NCI-H748 treated with DMSO at 0.1 percent for 48 hours (cell line): ENCODE data around the gene NLRX1.
"Not testable (repeated sequence)": the region's sequence is repeated elsewhere in the genome, so short reads cannot be mapped to it uniquely, and the experiment has no call there.

Source experiments
- DNase-seq: peaks from one replicate; lab custom pipeline; 2025; lab: John Stamatoyannopoulos, UW

Gene NLRX1

GRCh38 chr11:119154178-119154577 lies 14.3 kb upstream of the NLRX1 start:
- no peak for DNase-seq

DNA sequence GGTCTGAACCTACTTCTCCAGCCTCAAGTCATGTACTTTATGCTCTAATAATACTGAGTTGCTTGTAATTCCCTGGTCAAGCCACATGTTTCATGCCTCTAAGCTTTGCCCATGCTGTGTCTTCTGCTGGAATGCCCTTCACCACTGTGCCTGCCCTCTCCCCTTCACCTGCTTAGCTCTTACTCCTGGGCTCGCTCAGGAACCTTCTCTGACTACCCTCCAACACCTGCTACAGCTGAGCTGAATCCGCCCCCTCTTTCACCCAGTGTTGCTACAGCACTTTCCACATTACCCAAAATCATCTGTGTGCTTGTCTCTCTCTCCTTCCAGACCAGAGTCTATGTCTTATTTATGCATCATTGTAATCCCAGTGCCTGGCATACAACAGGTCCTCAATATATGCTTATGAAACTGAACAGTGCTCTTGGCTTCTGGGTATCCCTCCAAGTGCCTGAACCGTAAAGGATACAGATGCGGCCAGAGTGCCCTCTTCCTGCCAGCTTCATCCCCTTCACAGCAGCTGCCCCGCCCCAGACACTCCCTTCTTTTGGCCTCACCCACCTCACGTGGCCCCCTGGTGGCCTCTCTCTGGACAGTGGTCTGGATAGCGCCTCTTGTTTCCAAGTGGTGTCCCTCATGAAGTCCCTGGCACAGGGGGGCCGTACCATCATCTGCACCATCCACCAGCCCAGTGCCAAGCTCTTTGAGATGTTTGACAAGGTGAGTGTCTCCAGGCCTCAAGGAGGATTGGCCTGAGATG lies 12.6 kb upstream of the NLRX1 start:
- no peak for DNase-seq

DNA sequence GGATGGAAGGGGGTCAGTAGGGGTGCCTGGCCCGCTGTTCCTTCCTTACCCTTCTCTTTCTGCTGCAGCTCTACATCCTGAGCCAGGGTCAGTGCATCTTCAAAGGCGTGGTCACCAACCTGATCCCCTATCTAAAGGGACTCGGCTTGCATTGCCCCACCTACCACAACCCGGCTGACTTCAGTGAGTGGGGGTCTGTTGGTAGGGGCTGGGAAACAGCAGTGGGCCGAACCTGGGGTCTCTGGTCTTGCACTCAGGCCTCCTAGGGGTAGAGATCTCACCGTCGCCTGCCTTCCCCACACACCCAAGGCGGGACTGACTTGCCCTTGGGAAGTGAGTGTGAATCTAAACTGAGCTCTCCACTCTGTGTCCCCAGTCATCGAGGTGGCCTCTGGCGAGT lies 12.0 kb upstream of the NLRX1 start:
- DNase-seq = no peak

- DNase-seq = no peak
These were observed 11.5 kb upstream of the NLRX1 start for GRCh38 chr11:119157063-119157462.

DNA sequence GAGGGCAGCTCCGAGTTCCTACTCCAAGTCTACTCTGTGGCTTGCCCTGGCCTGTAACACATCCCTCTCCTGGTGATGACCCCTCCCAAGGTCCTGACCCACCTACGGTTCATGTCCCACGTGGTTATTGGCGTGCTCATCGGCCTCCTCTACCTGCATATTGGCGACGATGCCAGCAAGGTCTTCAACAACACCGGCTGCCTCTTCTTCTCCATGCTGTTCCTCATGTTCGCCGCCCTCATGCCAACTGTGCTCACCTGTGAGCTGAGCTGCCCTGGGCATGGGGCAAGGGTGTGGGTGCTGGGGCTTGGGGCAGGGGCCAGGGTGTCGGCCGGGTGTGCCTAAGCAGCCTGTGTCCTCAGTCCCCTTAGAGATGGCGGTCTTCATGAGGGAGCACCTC lies 10.1 kb upstream of the NLRX1 start:
- no peak for DNase-seq

- no peak for DNase-seq
These were observed 8.4 kb upstream of the NLRX1 start for GRCh38 chr11:119160151-119160550.

GRCh38 chr11:119161871-119162270 lies 6.7 kb upstream of the NLRX1 start:
- DNase-seq = no peak

DNA sequence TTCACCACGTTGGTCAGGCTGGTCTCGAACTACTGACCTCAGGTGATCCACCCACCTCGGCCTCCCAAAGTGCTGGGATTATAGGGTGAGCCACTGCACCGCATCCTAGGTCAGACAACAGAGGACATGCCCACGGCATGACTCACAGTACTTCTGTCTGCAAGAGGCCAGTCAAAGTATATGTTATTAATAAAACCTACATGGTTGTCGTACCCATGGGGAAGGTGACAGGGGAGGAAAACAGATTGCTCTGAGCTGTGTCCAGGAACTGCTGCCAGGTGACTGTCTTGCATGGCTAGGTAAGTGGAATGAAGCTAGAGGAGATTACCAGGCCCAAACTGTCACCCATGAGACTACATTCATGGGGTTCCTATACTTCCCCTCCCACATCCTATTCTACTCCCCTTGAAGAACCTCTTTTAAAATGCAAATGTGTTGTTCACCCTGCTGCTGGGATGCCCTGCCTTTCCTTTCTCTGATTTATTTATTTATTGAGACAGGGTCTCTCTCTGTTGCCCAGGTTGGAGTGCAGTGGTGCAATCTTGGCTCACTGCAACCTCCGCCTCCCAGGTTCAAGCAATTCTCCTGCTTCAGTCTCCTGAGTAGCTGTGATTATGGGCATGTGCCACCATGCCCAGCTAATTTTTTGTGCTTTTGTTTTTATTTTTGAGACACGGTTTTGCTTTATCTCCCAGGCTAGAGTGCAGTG lies 2.0 kb upstream of the NLRX1 start:
- no peak for DNase-seq

- not testable (repeated sequence) for DNase-seq
These were observed 1.5 kb upstream of the NLRX1 start for GRCh38 chr11:119167077-119167458.

DNA sequence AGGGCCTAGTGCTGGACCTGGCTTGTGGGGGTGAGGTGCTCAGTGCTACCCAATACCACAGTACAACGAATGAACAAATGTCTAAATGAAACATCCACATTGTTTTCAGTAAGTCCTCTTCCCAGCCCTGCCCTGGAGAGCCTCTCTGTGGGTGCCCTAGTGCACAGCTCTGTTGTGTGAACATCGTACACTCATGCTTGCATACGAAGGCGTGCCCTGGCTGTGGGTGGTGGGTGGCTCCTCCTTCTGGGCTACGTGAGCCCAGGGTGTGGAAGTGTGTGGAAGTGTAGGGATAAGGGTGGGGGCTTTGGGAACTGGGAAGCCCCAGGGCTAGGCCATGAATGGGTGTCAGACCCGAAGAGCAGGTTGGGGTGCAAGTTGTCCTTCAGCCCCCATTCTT lies 592 bp upstream of the NLRX1 start:
- DNase-seq = no peak

DNA sequence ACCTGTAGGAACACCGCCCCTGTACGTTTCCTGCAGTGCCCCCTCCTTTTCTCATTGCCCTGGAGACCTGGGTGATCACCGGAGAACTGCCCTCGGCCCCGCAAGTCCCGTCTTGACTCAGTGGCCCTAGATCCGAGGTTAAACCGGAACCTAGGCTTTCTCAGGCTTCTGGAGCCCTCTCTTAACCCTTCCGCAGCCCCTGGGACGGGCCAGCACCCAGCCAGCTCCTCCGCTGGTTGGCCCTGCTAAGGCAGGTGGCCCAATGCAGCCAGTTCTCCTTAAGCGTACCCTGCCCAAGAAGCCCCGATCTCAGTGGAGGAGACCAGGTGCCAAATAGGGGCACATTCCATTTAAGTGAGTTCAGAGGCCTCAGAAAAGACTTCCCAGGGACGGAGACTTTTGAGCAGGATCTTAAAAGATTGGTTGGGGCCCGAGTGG lies 776 bp downstream of the NLRX1 start:
- DNase-seq = no peak

DNA sequence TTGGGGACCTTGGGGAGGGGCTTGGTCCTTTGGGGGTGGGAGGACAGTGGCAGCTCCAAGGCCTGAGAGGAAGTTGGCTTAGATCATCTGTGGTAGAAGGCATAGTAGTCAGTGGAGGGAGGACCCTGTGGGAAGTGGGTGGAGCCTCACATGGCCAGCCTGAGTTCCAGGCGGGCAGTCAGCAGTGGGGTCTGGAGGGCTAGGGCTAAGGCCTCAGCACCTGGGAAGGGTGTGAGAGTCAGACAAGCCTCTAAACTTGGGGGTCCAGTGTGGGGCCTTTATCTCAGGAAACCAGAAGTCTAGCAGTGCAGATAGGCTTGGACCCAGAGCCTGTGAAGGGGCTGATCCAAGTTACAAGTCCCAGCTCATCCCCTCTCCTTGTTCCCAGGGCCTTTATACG lies 4.0 kb downstream of the NLRX1 start:
- no peak for DNase-seq

GRCh38 chr11:119173453-119173852 lies 4.9 kb downstream of the NLRX1 start:
- DNase-seq = no peak

DNA sequence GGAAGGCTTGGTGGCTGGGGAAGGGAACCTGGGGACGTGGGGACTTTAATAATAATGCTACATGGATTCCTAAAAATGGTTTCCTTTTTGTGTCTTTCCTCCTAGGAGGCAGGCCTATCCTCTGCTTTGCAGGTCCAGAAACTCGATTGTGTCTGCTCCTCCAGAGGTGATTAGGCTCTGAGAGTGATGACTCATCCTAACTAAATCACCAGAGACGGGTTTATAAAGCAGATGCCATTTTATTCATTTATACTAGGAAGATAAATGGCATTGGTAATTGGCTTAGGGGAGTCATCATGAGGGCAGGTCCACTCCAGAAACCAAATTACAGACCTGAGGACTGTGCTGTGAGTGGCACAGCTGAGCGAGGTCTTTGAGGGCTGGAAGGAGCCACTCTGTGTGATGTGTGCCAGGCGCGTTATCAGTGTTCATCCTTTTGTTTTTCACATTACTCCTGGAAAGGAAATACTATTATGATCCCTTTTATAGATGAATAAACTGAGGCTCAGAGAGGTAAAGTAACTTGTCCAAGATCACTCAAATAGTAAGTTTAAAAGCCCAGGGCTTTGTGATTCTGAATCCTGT lies 7.1 kb downstream of the NLRX1 start:
- no peak for DNase-seq

- no peak for DNase-seq
These were observed 9.7 kb downstream of the NLRX1 start for GRCh38 chr11:119178166-119178680.

DNA sequence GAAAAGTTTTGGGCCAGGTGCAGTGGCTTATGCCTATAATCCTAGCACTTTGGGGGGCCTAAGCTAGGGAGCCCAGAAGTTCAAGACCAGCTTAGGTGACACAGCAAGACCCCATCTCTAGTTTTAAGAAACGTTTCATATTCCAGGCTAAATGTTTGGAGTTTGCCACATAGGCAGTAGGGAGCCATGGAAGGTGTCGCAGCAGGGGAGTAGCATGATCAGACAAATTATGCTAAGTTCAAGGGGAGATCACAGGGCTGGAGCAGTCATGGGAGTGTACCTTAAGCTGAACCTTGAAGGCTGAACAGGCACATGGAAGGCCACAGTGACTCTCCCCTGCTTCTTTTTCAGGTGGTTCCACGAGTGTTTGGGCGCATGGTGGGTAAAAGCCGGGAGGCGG lies 10.8 kb downstream of the NLRX1 start:
- DNase-seq = no peak

DNA sequence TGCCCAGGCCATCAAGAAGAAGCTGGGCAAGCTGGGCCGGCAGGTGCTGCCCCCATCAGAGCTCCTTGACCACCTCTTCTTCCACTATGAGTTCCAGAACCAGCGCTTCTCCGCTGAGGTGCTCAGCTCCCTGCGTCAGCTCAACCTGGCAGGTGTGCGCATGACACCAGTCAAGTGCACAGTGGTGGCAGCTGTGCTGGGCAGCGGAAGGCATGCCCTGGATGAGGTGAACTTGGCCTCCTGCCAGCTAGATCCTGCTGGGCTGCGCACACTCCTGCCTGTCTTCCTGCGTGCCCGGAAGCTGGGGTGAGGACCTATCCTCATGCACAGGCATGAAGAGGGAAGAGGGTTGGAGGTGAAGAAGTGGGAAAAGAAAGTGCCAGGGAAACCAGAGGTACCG lies 11.5 kb downstream of the NLRX1 start:
- peak; percentile 55 for DNase-seq

GRCh38 chr11:119180729-119181676 lies 12.5 kb downstream of the NLRX1 start:
- no peak for DNase-seq

DNA sequence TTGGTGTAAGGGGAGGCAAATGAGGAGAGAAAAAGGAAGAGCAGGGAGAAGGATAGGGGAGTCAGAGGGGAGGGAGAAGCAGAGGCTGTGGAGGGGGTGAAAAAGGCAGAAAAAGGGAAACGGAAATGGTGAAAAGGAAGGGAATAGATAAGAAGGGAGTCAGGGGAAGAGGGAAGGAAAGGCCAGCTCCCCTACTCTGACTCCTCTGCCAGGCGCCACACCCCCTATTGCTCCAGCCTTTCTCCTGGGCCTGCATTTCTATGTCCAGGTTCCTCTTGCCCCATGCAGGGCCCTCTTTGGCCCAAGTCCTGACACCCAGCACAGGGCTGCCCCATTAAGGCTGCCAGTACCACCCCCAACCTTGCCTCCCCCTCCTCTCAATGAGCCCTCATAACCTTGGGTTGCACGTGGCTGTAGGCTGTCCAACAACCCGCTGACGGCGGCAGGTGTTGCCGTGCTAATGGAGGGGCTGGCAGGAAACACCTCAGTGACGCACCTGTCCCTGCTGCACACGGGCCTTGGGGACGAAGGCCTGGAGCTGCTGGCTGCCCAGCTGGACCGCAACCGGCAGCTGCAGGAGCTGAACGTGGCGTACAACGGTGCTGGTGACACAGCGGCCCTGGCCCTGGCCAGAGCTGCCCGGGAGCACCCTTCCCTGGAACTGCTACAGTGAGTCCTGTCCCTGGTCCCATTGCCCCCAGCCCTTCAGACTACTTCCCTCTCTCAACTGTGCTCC lies 13.3 kb downstream of the NLRX1 start:
- no peak for DNase-seq

- DNase-seq = not testable (repeated sequence)
These were observed 15.9 kb downstream of the NLRX1 start for GRCh38 chr11:119184399-119184798.

- no peak for DNase-seq
These were observed 17.6 kb downstream of the NLRX1 start for GRCh38 chr11:119185981-119186634.
